DMS153 treated with DMSO at 0.1 percent for 48 hours (cell line): ENCODE results near the gene C7orf33.
"Not testable (repeated sequence)": the region's sequence is repeated elsewhere in the genome, so short reads cannot be mapped to it uniquely, and the experiment has no call there.

Source experiments
- DNase-seq: peaks from one replicate; lab custom pipeline; 2025; ENCODE audit not compliant: unreplicated experiment; lab: John Stamatoyannopoulos, UW

The C7orf33 gene

GRCh38 chr7:148579366-148579765, 11.2 kb upstream of the C7orf33 start:
- DNase-seq = no peak

- no peak for DNase-seq
These were observed 10.1 kb upstream of the C7orf33 start for GRCh38 chr7:148580446-148580845.

GRCh38 chr7:148581624-148582023, 8.9 kb upstream of the C7orf33 start:
- no peak for DNase-seq

- DNase-seq = no peak
These were observed 6.3 kb upstream of the C7orf33 start for GRCh38 chr7:148584154-148584827.

GRCh38 chr7:148585399-148585798, 5.2 kb upstream of the C7orf33 start:
- DNase-seq = no peak

GRCh38 chr7:148587076-148587475, 3.5 kb upstream of the C7orf33 start:
- no peak for DNase-seq

GRCh38 chr7:148588168-148588567, 2.4 kb upstream of the C7orf33 start:
- no peak for DNase-seq

- no peak for DNase-seq
These were observed 1.9 kb upstream of the C7orf33 start for GRCh38 chr7:148588670-148589131.

- no peak for DNase-seq
These were observed 926 bp upstream of the C7orf33 start for GRCh38 chr7:148589640-148590039.

- DNase-seq = not testable (repeated sequence)
These were observed 5.8 kb downstream of the C7orf33 start for GRCh38 chr7:148596354-148596753.

GRCh38 chr7:148598351-148598750, 7.8 kb downstream of the C7orf33 start:
- no peak for DNase-seq

GRCh38 chr7:148605350-148605749, 14.8 kb downstream of the C7orf33 start:
- no peak for DNase-seq

GRCh38 chr7:148607151-148607661, 16.6 kb downstream of the C7orf33 start:
- DNase-seq = no peak

GRCh38 chr7:148609045-148609725, 18.6 kb downstream of the C7orf33 start:
- no peak for DNase-seq

- no peak for DNase-seq
These were observed 21.1 kb downstream of the C7orf33 start for GRCh38 chr7:148611692-148612091.

GRCh38 chr7:148615085-148615730, 24.6 kb downstream of the C7orf33 start:
- no peak for DNase-seq

- no peak for DNase-seq
These were observed 30.3 kb downstream of the C7orf33 start for GRCh38 chr7:148620749-148621359.

- DNase-seq = no peak
These were observed 31.0 kb downstream of the C7orf33 start for GRCh38 chr7:148621563-148621962.

- DNase-seq = no peak
These were observed 32.5 kb downstream of the C7orf33 start for GRCh38 chr7:148622887-148623585.

GRCh38 chr7:148623586-148624282, 33.2 kb downstream of the C7orf33 start:
- no peak for DNase-seq
